H54 (cell line): Measurements from ENCODE around the gene XBP1.
"Not testable (repeated sequence)": the region's sequence is repeated elsewhere in the genome, so short reads cannot be mapped to it uniquely, and the experiment has no call there.

ENCODE experiments used
- DNase-seq: peaks from one replicate; pipeline ENCODE4 v3.0.0; 2011; ENCODE audit warnings: low spot score, mixed read lengths; ENCODE audit not compliant: insufficient read length
- FAIRE-seq: peaks from 3 replicates; lab custom pipeline; 2011; peaks lifted over from hg19 to GRCh38; lab: Jason Lieb, UNC
- POLR2A ChIP-seq: IDR thresholded peaks from 2 replicates; pipeline ENCODE4 v1.6.1; 2011; ENCODE audit warnings: low read depth, mild to moderate bottlenecking, low read length

Gene XBP1

DNA sequence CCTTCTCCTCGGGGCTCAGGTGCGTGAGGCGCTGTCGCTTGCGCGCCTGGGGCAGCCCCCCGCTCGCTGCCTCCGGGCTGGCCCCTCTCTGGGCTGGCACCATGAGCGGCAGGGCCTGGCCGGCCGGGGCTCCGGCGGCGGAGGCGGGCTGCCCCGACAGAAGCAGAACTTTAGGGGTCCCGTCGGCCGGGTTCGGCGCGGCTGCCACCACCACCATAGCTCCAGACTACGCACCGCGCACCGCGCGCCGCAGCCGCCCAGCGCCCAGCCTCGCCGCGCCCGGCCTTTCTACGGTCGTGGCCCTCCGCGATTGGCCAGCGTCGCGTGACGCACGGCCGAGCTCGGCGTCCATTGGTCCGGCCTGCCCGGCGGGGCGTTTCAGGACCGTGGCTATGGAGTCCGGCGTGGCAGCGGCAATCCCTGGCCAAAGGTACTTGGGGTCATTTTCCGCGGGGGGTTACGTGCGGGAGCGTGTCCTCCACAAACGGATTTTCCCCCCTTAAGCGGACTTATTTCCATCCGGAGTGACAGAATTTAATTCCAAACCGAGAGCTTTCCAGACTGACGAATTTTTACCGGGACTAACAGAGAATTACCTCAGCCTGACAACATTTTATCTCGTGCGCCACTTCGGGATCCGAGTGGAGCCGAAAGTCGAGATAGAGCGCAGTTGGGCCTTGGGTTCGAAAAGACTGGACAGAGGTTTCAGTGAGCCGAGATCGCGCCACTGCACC, at the start of gene XBP1:
TSS of gene XBP1 (minus strand) at position 262 of the 734 bp plus-strand sequence.
- TF ChIP-seq POLR2A: peak; percentile 90
- DNase-seq (peak; percentile 81), FAIRE-seq (peak; percentile 45)

DNA sequence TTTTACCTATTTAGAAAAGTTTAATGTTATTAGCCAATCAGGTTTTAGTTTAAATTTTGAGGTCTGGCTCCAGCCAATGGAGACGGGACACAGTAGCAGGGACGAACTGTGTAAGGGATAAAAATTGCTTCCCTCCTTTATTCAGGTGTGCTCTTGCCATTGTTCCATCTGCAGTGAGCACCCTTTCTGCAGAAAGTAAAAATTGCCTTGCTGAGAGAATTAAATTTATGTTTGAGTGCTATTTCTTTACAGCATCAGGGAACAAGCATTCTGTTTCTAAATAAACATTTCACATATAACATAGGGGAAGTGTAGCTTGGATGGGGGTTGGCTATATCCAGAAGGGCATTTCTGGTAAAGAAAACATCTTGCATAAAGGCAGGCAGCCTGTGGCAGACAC, 46.6 kb upstream of the XBP1 start:
- FAIRE-seq (no peak), DNase-seq (no peak)
- TF ChIP-seq POLR2A: no peak

DNA sequence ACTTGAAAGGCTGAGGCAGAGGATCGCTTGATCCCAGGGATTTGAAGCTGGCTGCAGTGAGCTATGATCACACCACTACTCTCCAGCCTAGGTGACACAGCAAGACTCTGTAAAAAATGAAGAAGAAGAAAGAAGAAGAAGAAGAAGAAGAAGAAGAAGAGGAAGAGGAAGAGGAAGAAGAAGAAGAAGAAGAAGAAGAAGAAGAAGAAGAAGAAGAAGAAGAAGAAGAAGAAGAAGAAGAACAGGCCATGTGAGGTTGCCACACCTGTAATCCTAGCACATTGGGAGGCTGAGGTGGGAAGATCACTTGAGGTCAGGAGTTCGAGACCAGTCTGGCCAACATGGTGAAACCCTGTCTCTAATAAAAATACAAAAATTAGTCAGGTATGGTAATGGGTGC, 43.9 kb upstream of the XBP1 start:
- FAIRE-seq: not testable (repeated sequence)

DNA sequence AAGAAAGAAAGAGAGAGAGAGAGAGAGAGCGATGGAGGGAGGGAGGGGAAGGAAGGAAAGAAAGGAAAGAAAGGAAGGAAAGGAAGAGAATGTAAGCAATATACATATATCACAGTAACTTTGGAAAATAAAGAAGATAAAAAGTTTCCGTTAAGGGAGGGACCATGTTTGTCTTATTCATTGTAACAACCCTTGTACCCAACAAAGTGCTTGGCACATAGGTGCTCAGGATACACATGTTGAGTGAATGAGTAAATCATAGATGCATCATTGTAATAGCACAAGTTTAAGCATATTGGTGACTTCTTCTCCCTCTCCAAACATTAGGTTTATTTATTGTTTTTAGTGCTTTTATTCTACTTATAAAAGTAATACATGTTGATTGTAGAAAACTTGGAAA, 43.3 kb upstream of the XBP1 start:
- no peak for TF ChIP-seq POLR2A
- no peak for FAIRE-seq

More for the DNA sequence above, 43.9 kb upstream of the XBP1 start:
- not testable (repeated sequence) for DNase-seq

DNA sequence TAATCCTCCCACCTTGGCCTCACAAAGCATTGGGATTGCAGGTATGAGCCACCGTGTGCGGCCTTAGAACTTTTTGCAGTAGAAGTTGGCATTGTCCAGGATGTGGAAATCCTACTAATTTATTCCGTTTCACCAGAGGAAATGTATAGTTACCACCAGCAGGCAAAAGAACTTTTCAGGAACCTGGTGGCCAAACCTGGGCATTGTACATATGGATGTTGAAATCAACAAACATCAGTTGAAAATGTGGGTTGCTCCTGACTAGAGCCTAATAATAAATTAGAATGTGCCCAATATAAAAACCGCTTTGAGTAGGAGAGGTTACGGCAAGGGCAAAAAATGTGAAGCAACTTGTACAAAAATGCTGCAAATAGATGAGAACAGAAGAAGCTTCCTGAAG, 40.7 kb upstream of the XBP1 start:
- FAIRE-seq (no peak), DNase-seq (no peak)
- TF ChIP-seq POLR2A: no peak

More for the DNA sequence above, 43.3 kb upstream of the XBP1 start:
- no peak for DNase-seq

DNA sequence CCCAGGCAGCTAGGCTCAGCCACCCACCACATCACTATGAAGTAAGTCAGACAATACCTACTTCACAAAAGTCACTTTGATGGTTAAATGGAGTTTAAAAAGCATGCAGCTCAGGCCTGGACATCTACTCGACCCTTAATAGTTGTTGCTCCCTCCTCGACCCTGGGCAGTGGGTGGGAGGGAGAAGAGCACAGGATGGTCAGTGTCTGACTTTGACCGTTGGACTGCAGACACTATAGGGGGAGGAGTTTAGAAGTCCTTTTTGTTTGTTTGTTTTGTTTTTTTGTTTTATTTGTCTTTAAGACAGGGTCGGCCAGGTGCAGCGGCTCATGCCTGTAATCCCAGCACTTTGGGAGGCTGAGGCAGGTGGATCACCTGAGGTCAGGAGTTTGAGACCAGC, 38.6 kb upstream of the XBP1 start:
- DNase-seq (no peak), FAIRE-seq (no peak)
- TF ChIP-seq POLR2A: no peak

DNA sequence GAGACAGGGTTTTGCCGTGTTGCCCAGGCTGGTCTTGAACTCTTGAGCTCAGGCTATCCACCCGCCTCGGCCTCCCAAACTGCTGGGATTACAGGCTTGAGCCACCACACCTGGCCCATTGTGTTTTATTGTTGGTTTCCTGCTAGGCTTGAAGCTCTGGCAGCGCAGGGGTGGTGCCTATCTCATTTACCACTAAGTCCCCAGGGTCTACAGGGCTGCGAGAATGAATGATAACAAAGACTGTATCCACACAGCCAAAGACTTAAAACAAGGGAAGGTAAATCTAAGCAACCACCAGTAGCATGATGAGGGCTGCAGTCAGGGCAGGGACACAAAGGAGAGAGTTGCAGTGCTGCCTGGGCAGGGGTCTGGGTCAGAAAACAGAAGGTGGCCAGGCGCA, 37.3 kb upstream of the XBP1 start:
- no peak for FAIRE-seq
- TF ChIP-seq POLR2A: no peak
- DNase-seq: no peak

DNA sequence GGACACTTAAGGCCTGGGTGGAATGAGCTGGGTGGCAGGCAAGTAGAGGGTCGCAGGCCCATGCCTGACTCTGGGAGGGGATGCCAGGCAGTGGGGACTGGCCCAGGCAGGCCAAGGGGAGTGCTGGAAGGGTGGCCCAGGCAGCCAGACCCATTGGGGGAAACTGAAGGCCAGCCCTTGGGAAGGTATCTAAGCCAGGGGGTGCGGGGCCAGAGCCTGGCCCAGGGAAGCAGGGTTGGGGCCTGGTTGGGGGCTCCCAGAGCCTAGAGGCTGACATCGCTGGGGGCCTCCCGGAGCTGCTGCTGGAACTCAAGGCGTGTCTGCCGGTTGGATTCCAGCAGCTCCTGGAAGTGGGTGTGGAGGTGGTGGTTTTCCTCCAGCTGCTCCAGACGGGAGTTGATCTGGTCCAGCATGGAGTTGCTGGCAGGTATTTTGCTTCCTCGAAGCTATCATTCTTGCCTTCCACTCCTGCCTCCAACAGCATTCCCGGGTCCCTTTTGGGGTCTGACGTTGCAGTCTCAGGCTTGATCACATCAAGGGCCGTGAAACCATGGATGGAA, 35.3 kb upstream of the XBP1 start:
- no peak for FAIRE-seq
- no peak for TF ChIP-seq POLR2A
- no peak for DNase-seq

DNA sequence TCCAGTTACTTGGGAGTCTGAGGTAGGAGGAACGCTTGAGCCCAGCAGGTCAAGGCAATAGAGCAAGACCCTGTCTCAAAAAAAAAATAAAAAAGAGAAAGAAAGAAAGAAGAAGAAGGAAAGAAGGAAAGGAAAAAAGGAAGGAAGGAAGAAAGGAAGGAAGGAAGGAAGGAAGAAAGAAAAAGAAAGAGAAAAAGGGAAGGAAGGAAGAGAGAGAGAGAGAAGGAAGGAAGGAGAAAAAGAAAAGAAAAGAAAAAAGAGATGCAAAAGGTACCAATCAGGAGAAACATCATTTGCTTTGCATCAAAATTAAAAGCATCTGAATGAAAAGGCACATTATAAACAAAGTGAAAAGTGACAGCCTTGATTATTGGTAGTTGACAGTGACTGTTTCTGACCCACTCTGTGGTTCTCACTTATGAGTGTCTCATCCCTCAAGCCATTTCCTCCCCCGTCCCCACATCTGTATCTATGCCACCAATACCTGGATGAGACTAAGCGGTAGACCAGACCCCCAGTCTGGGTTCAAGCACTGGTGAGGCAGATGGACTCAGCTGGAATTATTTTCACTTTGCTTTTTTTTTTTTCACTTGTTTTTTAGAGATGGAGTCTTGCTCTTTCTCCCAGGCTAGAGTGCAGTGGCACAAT, 33.0 kb upstream of the XBP1 start:
- no peak for TF ChIP-seq POLR2A
- FAIRE-seq: no peak

DNA sequence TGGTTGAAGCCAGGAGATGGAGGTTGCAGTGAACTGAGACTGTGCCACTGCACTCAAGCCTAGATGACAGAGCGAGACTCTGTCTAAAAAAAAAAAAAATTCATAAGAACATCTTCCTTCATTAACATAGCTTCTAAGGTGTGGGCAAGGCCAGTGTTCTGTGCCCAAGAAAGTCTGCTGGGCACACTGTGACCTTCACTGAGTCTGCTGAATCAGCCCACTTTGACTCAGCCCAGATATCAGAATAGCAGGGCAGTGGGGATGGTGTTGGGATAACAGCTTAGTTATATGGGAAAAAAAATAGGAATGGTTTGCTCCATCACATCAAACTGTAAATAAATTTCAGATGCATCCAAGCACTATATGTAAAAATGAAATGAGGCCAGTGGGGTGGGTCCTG, 32.4 kb upstream of the XBP1 start:
- TF ChIP-seq POLR2A: no peak
- FAIRE-seq: no peak
- DNase-seq: no peak

More for the DNA sequence above, 33.0 kb upstream of the XBP1 start:
- DNase-seq: no peak

DNA sequence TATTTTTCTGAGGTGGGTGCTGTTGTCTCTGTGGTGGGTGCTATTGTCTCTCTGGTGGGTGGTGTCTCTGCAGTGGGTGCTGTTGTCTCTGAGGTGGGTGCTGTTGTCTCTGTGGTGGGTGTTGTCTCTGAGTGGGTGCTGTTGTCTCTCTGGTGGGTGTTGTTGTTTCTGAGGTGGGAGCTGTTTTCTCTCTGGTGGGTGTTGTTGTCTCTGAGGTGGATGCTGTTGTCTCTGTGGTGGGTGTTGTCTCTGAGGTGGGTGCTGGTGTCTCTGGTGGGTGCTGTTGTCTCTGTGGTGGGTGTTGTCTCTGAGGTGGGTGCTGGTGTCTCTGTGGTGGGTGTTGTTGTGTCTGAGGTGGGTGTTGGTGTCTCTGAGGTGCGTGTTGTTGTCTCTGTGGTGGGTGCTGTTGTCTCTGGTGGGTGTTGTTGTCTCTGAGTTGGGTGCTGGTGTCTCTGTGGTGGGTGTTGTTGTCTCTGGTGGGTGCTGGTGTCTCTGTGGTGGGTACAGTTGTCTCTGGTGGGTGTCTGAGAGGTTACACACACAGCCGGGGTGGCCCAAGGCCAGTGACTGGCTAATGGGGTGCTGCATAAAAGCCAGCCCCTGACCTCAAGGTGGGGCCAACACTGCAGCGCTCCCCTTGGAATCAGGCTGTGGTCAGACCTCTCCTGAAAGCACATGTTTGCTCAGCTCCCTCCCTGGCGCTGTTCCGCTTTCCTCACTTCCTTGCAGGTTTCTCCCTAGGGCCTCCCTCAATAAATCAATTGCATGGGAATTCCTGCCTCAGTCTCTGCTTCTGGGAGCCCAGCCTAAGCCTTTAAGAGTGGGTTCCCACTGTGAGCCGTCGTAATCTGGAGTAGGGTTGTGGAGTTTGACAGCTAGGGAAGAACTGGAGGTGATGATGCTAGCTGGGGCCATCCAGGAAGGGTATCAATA, 31.0 kb upstream of the XBP1 start:
- FAIRE-seq: no peak
- no peak for DNase-seq
- no peak for TF ChIP-seq POLR2A

DNA sequence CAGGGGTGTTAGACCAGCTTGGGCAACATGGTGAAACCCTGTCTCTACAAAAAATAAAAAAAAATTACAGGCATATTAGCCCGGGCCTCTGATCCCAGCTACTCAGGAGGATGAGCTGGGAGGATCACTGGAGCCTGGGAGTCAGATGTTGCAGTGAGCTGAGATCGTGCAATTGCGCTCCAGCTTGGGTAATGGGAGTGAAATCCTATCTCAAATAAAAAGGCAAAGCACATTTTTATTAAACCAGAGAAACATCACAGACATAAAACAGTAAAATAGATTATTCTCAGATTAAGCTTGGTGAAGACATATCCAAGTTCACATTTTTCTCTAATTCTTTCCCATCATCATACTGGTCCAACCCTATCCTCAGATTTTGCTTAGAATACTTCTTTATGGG, 30.1 kb upstream of the XBP1 start:
- DNase-seq (no peak), FAIRE-seq (no peak)
- TF ChIP-seq POLR2A: no peak

DNA sequence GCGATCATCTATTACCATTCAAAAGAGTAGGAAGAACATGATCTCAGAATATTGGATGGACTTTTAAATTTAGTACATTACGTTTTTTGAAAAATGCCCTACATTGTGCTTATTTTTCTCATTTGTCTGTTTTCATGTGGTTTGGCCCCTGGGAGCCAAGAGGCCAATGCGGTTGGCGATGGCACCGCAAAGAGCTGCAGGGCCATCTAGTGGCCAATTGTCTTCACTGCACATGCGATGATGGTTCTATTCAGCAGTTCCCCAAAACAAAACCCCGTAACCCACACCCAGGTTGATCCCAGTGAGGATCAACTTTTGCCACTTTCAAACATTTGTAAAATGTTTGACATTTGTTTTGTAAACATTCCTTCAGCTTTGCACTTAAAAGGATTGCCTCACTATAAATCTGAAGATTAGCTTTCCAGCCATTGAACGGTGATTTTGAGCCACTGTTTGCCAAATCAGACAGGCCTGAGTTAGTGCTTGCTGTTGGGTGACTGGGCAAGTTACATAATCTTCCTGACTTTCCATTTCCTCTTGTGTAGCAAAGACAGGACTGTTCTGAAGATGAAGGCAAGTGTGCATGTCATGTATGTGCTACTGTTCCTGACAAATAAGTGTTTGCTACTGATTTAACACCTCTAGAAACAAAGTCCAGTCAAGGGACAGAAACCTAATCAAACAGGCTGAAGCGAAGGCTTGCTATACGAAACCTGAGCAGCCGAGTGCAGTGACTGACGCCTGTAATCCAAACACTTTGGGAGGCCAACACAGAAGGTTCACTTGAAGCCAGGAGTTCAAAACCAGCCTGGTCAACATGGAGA, 29.2 kb upstream of the XBP1 start:
- FAIRE-seq: peak; percentile 90
- TF ChIP-seq POLR2A: no peak

DNA sequence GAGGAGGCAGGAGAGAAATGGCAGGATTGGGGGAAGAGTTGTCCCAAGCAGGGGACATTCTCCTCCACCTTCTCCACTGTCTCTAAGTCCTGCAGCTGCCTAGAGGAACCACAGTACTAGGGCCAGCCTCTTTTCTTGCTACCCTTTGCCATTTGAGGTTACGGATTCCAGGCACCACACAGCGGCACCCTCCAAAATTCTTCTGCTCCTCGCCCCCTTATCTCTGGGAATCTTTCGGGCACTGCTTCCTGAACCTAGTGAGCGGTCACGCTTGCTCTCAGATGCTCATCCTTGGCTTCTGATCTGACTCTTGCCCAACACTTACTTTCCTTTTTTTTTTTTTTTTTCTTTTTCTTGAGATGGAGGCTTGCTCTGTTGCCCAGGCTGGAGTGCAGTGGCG, 26.6 kb upstream of the XBP1 start:
- DNase-seq: no peak
- no peak for TF ChIP-seq POLR2A

More for the DNA sequence above, 29.2 kb upstream of the XBP1 start:
- DNase-seq: peak; percentile 29

DNA sequence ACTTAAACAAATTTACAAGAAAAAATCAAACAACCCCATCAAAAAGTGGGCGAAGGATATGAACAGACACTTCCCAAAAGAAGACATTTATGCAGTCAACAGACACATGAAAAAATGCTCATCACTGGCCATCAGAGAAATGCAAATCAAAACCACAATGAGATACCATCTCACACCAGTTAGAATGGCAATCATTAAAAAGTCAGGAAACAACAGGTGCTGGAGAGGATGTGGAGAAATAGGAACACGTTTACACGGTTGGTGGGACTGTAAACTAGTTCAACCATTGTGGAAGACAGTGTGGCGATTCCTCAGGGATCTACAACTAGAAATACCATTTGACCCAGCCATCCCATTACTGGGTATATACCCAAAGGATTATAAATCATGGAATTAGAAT, 26.1 kb upstream of the XBP1 start:
- not testable (repeated sequence) for FAIRE-seq, DNase-seq

More for the DNA sequence above, 26.6 kb upstream of the XBP1 start:
- no peak for FAIRE-seq

DNA sequence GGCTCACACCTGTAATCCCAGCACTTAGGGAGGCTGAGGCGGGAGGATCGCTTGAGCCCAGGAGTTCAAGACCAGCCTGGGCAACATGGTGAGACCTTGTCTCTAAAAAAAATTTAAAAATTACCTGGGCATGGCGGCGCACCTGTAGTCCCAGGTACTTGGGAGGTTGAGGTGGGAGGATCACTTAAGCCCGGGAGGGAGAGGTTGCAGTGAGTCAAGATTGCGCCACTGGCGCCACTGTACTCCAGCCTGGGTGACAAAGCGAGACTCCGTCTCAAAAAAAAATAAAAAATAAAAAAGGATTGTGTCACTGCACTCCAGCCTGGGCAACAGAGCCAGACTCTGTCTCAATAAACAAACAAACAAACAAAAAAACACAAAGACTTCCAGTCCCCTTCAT, 24.1 kb upstream of the XBP1 start:
- not testable (repeated sequence) for DNase-seq, FAIRE-seq
